Activated gamma-delta T cell treated with Interleukin-2 at 50 U/mL for 16 hours (primary cell): Measurements from ENCODE around the gene NCK1.

Source experiments
- DNase-seq: peaks from one replicate; pipeline ENCODE4 v3.0.0-alpha.2; 2020

Gene NCK1

DNA sequence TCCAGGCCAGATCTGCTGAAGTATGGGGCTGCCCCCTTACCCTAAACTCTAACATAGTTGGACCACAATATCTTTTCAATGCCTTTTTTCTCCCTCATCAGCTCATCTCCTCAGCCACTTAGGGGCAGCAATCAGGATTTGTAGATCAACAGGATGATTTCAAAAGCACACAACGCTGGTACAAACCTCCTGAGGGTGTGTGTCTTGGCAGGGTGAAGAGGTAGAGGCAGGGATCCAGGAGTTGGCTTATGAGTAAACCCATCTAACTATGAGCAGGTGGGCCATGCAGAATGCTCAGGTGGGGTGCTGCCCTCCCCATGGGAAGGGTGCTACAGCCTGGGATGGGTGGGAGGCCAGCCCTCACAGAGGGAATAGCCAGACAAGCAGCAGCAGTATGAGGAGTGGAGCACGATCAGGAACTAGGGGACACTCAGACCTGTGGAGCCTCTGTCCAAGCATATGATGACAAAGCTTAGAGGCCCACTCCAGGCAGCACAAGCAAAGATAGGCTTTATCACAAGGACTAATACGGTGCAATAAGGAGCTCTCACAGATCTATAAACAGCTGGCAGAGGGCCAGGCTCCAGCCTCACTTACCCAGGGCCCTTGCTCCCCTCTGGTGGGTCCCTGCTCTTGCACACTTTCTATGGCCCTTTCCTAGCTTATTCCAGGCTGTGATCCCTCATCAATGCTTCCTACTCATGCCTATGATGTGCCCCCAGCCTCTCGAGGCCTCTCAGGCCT, 127.9 kb downstream of the NCK1 start:
- no peak for DNase-seq

DNA sequence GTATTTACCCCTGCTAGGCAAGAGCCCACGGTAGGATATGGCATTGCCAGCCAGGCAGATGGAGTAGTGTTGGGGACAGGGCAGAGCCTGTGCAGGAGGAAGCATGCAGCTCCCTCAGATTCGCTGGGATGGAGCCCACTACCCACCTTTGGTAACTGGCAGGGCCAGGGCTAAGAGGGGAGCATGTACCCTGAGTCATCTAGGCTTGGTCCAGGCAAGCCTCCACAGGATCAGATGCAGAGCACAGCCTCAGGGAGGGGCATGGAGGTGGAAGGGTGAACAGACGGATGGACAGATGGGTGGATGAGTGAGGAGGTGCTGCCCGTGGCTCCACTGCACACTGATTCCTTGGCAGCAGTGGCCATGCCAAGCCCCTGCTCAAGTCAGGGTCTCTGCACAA, 128.8 kb downstream of the NCK1 start:
- DNase-seq = no peak

DNA sequence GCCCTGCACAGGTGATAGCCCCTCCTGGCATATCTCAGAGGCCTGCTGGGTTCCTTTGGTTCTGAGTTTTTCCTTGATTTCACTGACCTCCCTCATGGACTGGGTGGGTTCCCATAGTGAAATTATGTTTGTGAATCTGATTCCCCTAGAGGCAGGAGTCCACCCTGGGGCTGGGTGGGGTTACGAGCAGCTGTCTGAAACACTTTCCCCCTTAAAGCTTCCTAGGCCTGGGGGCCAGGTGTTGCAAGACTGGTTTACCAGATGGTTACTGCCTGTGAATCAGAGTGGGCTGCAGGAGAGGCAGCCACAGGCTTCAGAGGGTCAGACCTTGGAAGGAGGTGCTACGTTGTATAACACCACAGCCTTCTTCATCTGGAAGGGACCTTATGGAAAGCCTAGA, 130.1 kb downstream of the NCK1 start:
- no peak for DNase-seq

DNA sequence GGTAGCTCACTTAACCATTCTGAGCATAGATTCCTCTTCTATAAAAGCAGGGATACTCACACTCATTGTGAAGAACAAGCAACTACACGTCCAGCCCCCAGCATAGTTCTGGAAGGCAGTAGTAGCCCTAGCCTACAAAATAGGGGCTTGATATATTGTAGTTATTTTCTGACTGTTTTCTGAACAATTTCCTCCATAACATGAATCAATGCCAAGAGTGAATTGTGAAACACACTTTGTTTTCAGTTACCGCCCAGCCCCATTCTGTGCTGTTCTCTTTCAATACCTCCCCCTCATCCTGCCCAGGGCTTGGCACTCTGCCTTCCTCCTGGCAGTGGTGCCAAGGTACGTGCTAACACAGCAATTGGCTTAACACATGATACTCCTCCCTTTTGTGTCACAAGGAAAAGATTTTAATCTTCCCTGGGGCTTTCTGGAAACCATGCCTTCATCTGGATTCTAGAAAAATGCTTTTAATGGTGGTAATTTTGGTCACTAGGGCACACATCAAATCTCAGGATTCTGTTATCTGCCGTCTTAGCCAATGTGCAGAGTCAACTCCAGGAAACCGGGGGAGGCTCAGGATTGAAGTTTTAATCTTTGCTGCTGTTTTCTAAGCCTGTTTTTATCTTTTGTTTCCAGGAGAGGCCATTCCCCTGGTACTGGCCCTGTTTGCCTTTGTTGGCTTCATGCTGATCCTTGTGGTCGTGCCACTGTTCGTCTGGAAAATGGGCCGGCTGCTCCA, 132.9 kb downstream of the NCK1 start:
- no peak for DNase-seq

DNA sequence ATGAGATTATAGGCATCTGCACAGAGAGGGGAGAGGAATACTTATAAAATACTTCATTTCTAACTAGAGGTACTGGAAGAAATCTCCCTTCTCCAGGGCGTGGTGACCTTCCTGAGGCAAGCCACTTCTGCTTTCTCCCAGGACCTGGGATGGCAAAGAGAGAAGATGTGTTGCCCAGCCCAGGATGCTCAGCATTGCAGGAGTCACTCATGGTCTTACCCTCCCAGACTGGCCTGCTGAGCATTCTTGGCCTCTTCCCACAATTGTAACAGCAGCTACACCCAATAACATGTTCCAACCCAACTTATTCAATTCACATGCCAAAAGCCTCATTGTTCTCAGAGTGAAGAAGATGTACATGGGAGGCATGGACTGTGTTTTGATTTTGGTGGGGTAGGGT, 133.6 kb downstream of the NCK1 start:
- DNase-seq = no peak
